IMR-90 (cell line): ENCODE results near the gene EGFL7. TPM values are rescaled to one million over a fixed set of nuclear protein-coding genes. Genes with fewer than 3 reads are reported as not detected.

ENCODE experiments used
- ATAC-seq: fragments of 200-7000 bp; cut with Tn5 transposase; 2 replicates; pipeline ENCODE4 v1.9.1; 2020; ENCODE audit warnings: low read depth, mild to moderate bottlenecking, moderate library complexity
- BruUV-seq: library from RNA; stranded (reverse); fragments of 400-500 nt; replicated peaks from 2 replicates; lab custom pipeline; 2021; lab: Mats Ljungman, UMichigan
- CTCF ChIA-PET: fragments of 300-600 bp; formaldehyde crosslinking; extraction: SDS; loops from one replicate; lab custom pipeline; 2021; ENCODE audit warnings: antibody characterized with exemption; lab: Yijun Ruan, JAX
- POLR2A ChIA-PET: fragments of 300-600 bp; sonication (Branson Sonifier 250); formaldehyde crosslinking; loops from one replicate; lab custom pipeline; 2022; ENCODE audit warnings: antibody characterized with exemption; ENCODE audit not compliant: unreplicated experiment; lab: Charles Lee
- DNase-seq: peaks from one replicate; pipeline ENCODE4 v3.0.0; 2013
- H2AFZ ChIP-seq: replicated peaks from 2 replicates; pipeline ENCODE3; 2013; ENCODE audit warnings: low read length, mild to moderate bottlenecking; ENCODE audit not compliant: poor library complexity
- H2AK5ac ChIP-seq: 2 replicates; pipeline ENCODE4 v1.6.1; 2013; ENCODE audit warnings: low read depth, low read length, inconsistent platforms
- H2AK9ac ChIP-seq: replicated peaks from 2 replicates; pipeline ENCODE3; 2013; ENCODE audit warnings: mild to moderate bottlenecking, low read depth, low read length, moderate library complexity; ENCODE audit not compliant: poor library complexity
- H2BK120ac ChIP-seq: 2 replicates; pipeline ENCODE4 v1.6.1; 2013; ENCODE audit warnings: low read depth, low read length, inconsistent platforms
- H2BK15ac ChIP-seq: 3 replicates; pipeline ENCODE4 v1.6.1; 2013; ENCODE audit warnings: low read depth, low read length, inconsistent platforms
- H2BK20ac ChIP-seq: 2 replicates; pipeline ENCODE4 v1.6.1; 2013; ENCODE audit warnings: low read depth, mild to moderate bottlenecking, inconsistent platforms, low read length, moderate library complexity
- H2BK5ac ChIP-seq: 2 replicates; pipeline ENCODE4 v1.6.1; 2013; ENCODE audit warnings: mild to moderate bottlenecking, low read depth, low read length, inconsistent platforms; ENCODE audit not compliant: poor library complexity, severe bottlenecking
- H3K14ac ChIP-seq: replicated peaks from 2 replicates; pipeline ENCODE4 v1.6.1; 2013; ENCODE audit warnings: low read depth, low read length, inconsistent platforms
- H3K18ac ChIP-seq: 2 replicates; pipeline ENCODE4 v1.6.1; 2013; ENCODE audit warnings: low read depth, low read length, control low read depth
- H3K23ac ChIP-seq: 2 replicates; pipeline ENCODE4 v1.6.1; 2013; ENCODE audit warnings: low read depth, low read length, inconsistent platforms
- H3K27ac ChIP-seq: 2 replicates; pipeline ENCODE4 v1.5.1; 2013; ENCODE audit warnings: mild to moderate bottlenecking, control low read depth, low read length; ENCODE audit not compliant: insufficient read depth
- H3K27me3 ChIP-seq: 2 replicates; pipeline ENCODE4 v1.6.1; 2013; ENCODE audit warnings: low read length; ENCODE audit not compliant: control insufficient read depth, insufficient read depth
- H3K36me3 ChIP-seq: 2 replicates; pipeline ENCODE4 v1.6.1; 2013; ENCODE audit warnings: low read length, mixed read lengths; ENCODE audit not compliant: control insufficient read depth, insufficient read depth
- H3K4ac ChIP-seq: 2 replicates; pipeline ENCODE4 v1.6.1; 2013; ENCODE audit warnings: low read depth, low read length, inconsistent platforms
- H3K4me1 ChIP-seq: 2 replicates; pipeline ENCODE4 v1.6.1; 2013; ENCODE audit warnings: low read length, mixed read lengths; ENCODE audit not compliant: control insufficient read depth, insufficient read depth
- H3K4me2 ChIP-seq: 2 replicates; pipeline ENCODE4 v1.6.1; 2013; ENCODE audit warnings: low read depth, mild to moderate bottlenecking, control low read depth, low read length, moderate library complexity
- H3K4me3 ChIP-seq: 2 replicates; pipeline ENCODE4 v1.5.1; 2013; ENCODE audit warnings: low read depth, mild to moderate bottlenecking, control low read depth, low read length, moderate library complexity; ENCODE audit not compliant: insufficient read depth
- H3K56ac ChIP-seq: 2 replicates; pipeline ENCODE4 v1.6.1; 2013; ENCODE audit warnings: low read length, inconsistent platforms; ENCODE audit not compliant: insufficient read depth; ENCODE audit errors: extremely low read depth
- H3K79me1 ChIP-seq, 2 experiments: 2 replicates each; pipeline ENCODE4 v1.6.1; 2013; ENCODE audit warnings: low read length in 2 of 2, inconsistent platforms in 1 of 2, low read depth in 1 of 2
- H3K9ac ChIP-seq: 2 replicates; pipeline ENCODE4 v1.6.1; 2013; ENCODE audit warnings: low read depth, low read length, control low read depth
- H3K9me1 ChIP-seq: 2 replicates; pipeline ENCODE4 v1.6.1; 2013; ENCODE audit warnings: low read length, inconsistent platforms; ENCODE audit not compliant: insufficient read depth
- H3K9me3 ChIP-seq: 2 replicates; pipeline ENCODE4 v1.6.1; 2013; ENCODE audit warnings: low read length; ENCODE audit not compliant: control insufficient read depth, insufficient read depth
- H4K20me1 ChIP-seq: 2 replicates; pipeline ENCODE4 v1.6.1; 2013; ENCODE audit warnings: low read length, inconsistent platforms; ENCODE audit not compliant: insufficient read depth
- H4K5ac ChIP-seq: 2 replicates; pipeline ENCODE4 v1.6.1; 2013; ENCODE audit warnings: mild to moderate bottlenecking, low read depth, low read length, control low read depth
- H4K8ac ChIP-seq, 2 experiments: 2 replicates each; pipeline ENCODE4 v1.6.1; 2013; ENCODE audit warnings: low read depth in 2 of 2, low read length in 2 of 2, control low read depth in 1 of 2, inconsistent platforms in 1 of 2
- H4K91ac ChIP-seq: 2 replicates; pipeline ENCODE4 v1.6.1; 2013; ENCODE audit warnings: low read depth, low read length, inconsistent platforms; ENCODE audit not compliant: insufficient read depth
- BHLHE40 ChIP-seq: fragments of 150-350 bp; IDR thresholded peaks from 2 replicates; pipeline ENCODE4 v1.6.1; 2016; ENCODE audit warnings: mild to moderate bottlenecking, low read depth, low read length
- CHD1 ChIP-seq: IDR thresholded peaks from 2 replicates; pipeline ENCODE4 v1.6.1; 2012; ENCODE audit warnings: low read depth, low read length, improper control_type of control experiment
- ELK1 ChIP-seq: fragments of 150-350 bp; IDR thresholded peaks from 2 replicates; pipeline ENCODE4 v1.6.1; 2016; ENCODE audit warnings: low read depth, mild to moderate bottlenecking, low read length, moderate library complexity, borderline replicate concordance
- FOS ChIP-seq: fragments of 150-350 bp; IDR thresholded peaks from 2 replicates; pipeline ENCODE4 v1.6.1; 2016; ENCODE audit warnings: low read depth, low read length
- MAZ ChIP-seq: IDR thresholded peaks from 2 replicates; pipeline ENCODE4 v1.6.1; 2012; ENCODE audit warnings: low read depth, mild to moderate bottlenecking, low read length, improper control_type of control experiment, moderate library complexity, borderline replicate concordance
- MXI1 ChIP-seq: IDR thresholded peaks from 2 replicates; pipeline ENCODE4 v1.6.1; 2012; ENCODE audit warnings: low read depth, mild to moderate bottlenecking, low read length, moderate library complexity, borderline replicate concordance
- NFE2L2 ChIP-seq: fragments of 150-350 bp; IDR thresholded peaks from 2 replicates; pipeline ENCODE4 v1.6.1; 2016; ENCODE audit warnings: low read depth, mild to moderate bottlenecking, low read length
- POLR2A ChIP-seq: IDR thresholded peaks from 2 replicates; pipeline ENCODE4 v1.6.1; 2012; ENCODE audit warnings: mild to moderate bottlenecking, low read depth, low read length
- RAD21 ChIP-seq: IDR thresholded peaks from 2 replicates; pipeline ENCODE4 v1.6.1; 2012; ENCODE audit warnings: low read length, improper control_type of control experiment
- RCOR1 ChIP-seq: IDR thresholded peaks from 2 replicates; pipeline ENCODE4 v1.6.1; 2012; ENCODE audit warnings: mild to moderate bottlenecking, low read length, improper control_type of control experiment; ENCODE audit not compliant: insufficient replicate concordance
- WGBS, 2 experiments: methylation state at CpG; one replicate each; pipeline versions ENCODE4 v1.1.5 to v1.1.7; 2013; ENCODE audit warnings: missing lambda C conversion rate in 2 of 2; ENCODE audit not compliant: insufficient read length in 1 of 2; ENCODE audit errors: extremely low coverage in 2 of 2; 5-methylcytosine and 5-hydroxymethylcytosine counted together
- dilution Hi-C: fragments of 300-500 bp; cut with HindIII; formaldehyde crosslinking; loops from one replicate; pipeline ENCODE4 v1.14.3; 2018; ENCODE audit warnings: low sequenced_read_pairs; ENCODE audit not compliant: unreplicated experiment
- in situ Hi-C: fragments of 300-500 bp; cut with MboI; formaldehyde crosslinking; loops from 3 replicates; pipeline ENCODE4 v1.14.3; 2019; ENCODE audit warnings: low sequenced_read_pairs, inconsistent platforms, mixed read lengths
- intact Hi-C: fragments of 100-400 bp; cut with micrococcal nuclease; formaldehyde crosslinking; loops from 2 replicates; pipeline ENCODE4 v1.10.0; 2022
- polyA plus RNA-seq, 3 experiments: library from polyadenylated mRNA; depleted of rRNA; stranded (reverse); fragments of >200 nt; gene quantifications; 2 replicates each; pipeline ENCODE4 v1.2.3, GENCODE V29; 2012; ENCODE audit warnings: low replicate concordance in 1 of 3
- total RNA-seq: library from RNA; depleted of rRNA; stranded (reverse); fragments of >200 nt; gene quantifications from 2 replicates; pipeline ENCODE4 v1.2.3, GENCODE V29; 2012

EGFL7 gene
- total and polyA plus RNA-seq, 2 of the 4 experiments (the other 2 are of a cell fraction): 2.2 to 10.4 TPM

GRCh38 chr9:136714096-136714892 is 51.6 kb downstream of the EGFL7 start:
- Histone ChIP-seq H3K9me3 (no peaks in the 10 kb centered on the region), H2AK9ac (no peak overlapping the region), H3K36me3 (no peaks in the 10 kb centered on the region), H2AK5ac (no peak overlapping the region), H3K18ac (no peak overlapping the region), H3K4me1 (peaks cover 1% of the 10 kb centered on the region; the same call in 1 of the 2 replicates), H3K4ac (no peak overlapping the region), H3K56ac (no peak overlapping the region), H2BK15ac (no peak overlapping the region), H4K8ac (no peak overlapping the region), H3K4me2 (no peak overlapping the region), H3K4me3 (no peak overlapping the region), H2BK5ac (no peak overlapping the region), H4K91ac (no peak overlapping the region), H3K27me3 (peaks cover 15% of the 10 kb centered on the region), H2BK120ac (no peak overlapping the region), H2AFZ (no peak overlapping the region), H3K9ac (no peak overlapping the region), H4K20me1 (no peaks in the 10 kb centered on the region), H3K27ac (no peak overlapping the region), H3K14ac (no peak overlapping the region), H2BK20ac (no peak overlapping the region), H3K9me1 (no peaks in the 10 kb centered on the region), H4K5ac (no peak overlapping the region), H3K23ac (no peak overlapping the region), H3K79me1 (no peaks in the 10 kb centered on the region)
- in situ Hi-C loops: no loop called here
- ChIA-PET CTCF (interaction anchor here (1.3 kb wide), 1 partner anchor 47 kb away, joined by 3 read pairs; no protein-coding TSS in a partner anchor), POLR2A (no interaction called here)
- DNase-seq (no peak), ATAC-seq (no peak)
- TF ChIP-seq NFE2L2: no peak
- no peak for TF ChIP-seq RAD21
- no peak for TF ChIP-seq POLR2A
- TF ChIP-seq MAZ: no peak
- no peak for TF ChIP-seq RCOR1
- TF ChIP-seq FOS: no peak
- TF ChIP-seq MXI1: no peak
- TF ChIP-seq ELK1: no peak
- no peak for TF ChIP-seq CHD1
- TF ChIP-seq BHLHE40: no peak
- BruUV-seq: no TSS peak
- dilution Hi-C loops: no loop called here
- 80% methylated on average over 9 of the region's 17 CpGs; no CpG with 5 or more reads in 1 of the 2 experiments for WGBS, 2 experiments
- intact Hi-C loops: no loop called here
